ENCODE results near the gene IL17RE. TPM values are rescaled to one million over a fixed set of nuclear protein-coding genes. Genes with fewer than 3 reads are reported as not detected.
A peak's percentile ranks its signal among the peaks of the same experiment; 100 is the strongest.
"Not testable (repeated sequence)": the region's sequence is repeated elsewhere in the genome, so short reads cannot be mapped to it uniquely, and the experiment has no call there.

IL17RE gene
- total RNA-seq, 1 experiment from 2014 or later = 0.30 TPM

DNA sequence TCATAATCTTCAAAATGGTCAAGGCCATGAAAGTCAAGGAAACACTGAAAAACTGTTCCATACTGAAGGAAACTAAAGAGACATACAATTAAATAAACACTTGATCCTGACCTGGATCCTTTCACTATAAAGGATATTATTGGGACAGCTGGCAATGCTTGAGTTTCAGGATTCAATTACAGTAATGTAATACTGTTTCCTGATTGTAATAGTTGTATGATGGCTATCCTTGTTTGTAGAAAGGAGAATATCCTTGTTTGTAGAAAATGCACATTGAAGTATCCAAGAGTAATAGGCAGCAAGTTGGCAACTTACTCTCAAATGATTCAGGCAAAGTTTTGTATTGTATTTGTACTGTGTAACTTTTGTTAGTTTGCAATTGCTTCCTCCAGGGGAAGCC, 27.2 kb upstream of the IL17RE start:
- no peak overlapping the region for H3K4me3 ChIP-seq
- no peaks in the 10 kb centered on the region for H3K27me3 ChIP-seq
- H3K36me3 ChIP-seq = no peaks in the 10 kb centered on the region
- DNase-seq = no peak
- H3K9me3 ChIP-seq = no peaks in the 10 kb centered on the region

DNA sequence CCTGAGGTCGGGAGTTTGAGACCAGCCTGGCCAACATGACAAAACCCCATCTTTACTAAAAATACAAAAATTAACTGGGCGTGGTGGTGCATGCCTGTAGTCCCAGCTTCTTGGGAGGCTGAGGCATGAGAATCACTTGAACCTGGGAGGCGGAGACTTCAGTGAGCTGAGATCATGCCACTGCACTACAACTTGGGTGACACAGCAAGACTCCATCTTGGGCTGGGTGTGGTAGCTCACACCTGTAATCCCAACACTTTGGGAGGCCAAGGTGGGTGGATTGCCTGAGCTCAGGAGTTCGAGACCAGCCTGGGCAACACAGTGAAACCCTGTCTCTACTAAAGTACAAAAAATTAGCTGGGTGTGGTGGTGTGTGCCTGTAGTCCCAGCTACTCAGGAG, 26.4 kb upstream of the IL17RE start:
- not testable (repeated sequence) for H3K4me3 ChIP-seq, H3K9me3 ChIP-seq, H3K36me3 ChIP-seq, H3K27me3 ChIP-seq, DNase-seq

DNA sequence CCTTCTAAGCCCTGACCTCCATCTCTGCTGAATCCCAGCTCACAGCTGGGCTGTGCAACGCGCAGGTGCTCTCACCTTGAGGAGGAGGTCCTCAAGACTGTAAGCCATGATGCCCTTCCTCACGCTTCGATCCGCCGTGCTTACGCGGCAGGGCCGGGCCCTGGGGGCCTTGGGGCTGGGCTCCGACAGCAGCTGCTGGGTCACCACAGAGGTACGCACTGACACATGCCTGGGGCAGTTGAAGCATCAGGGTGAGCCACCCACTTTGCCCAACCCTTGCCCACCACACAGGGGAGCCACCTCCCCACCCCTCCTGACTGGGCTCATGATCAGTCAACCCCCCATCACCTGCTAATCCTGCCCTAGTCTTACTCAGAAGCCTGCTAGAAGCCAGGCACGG, 25.7 kb upstream of the IL17RE start:
- H3K4me3 ChIP-seq = no peak overlapping the region
- H3K27me3 ChIP-seq = no peaks in the 10 kb centered on the region
- DNase-seq = no peak
- H3K36me3 ChIP-seq = no peaks in the 10 kb centered on the region
- no peaks in the 10 kb centered on the region for H3K9me3 ChIP-seq

- no peak for DNase-seq
- Histone ChIP-seq H3K4me3 (no peak overlapping the region), H3K27me3 (no peaks in the 10 kb centered on the region), H3K9me3 (no peaks in the 10 kb centered on the region), H3K36me3 (no peaks in the 10 kb centered on the region)
These were observed 23.9 kb upstream of the IL17RE start for GRCh38 chr3:9878700-9879099.

GRCh38 chr3:9879830-9880549, 22.7 kb upstream of the IL17RE start, which contains the start of gene CIDEC:
CIDEC (minus strand) TSS chr3:9880253; CDS start chr3:9878486, 1,767 bp downstream.
- Histone ChIP-seq H3K4me3 (no peak within 1 kb of the TSS), H3K36me3 (no peaks in the 10 kb centered on the region), H3K27me3 (no peaks in the 10 kb centered on the region), H3K9me3 (no peaks in the 10 kb centered on the region)
- DNase-seq = no peak

DNA sequence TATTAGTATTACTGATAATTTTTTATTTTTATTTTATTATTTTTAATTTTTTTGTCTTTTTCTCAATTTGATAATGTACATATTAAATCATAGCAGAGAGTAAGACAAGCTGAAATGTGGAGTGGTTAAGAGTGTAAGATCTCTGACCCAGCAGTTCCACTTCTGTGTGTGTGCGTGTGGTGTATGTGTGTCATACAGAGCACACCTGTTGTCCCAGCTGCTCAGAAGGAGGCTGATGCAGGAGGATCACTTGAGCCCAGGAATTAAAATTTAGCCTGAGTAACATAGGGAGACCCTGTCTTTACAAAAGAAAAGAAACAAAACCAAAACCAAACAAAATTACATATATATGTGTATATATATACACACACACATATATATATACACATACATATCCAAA, 21.2 kb upstream of the IL17RE start:
- H3K36me3 ChIP-seq = no peaks in the 10 kb centered on the region
- no peaks in the 10 kb centered on the region for H3K27me3 ChIP-seq
- H3K4me3 ChIP-seq = no peak overlapping the region
- DNase-seq = no peak
- H3K9me3 ChIP-seq = no peaks in the 10 kb centered on the region

DNA sequence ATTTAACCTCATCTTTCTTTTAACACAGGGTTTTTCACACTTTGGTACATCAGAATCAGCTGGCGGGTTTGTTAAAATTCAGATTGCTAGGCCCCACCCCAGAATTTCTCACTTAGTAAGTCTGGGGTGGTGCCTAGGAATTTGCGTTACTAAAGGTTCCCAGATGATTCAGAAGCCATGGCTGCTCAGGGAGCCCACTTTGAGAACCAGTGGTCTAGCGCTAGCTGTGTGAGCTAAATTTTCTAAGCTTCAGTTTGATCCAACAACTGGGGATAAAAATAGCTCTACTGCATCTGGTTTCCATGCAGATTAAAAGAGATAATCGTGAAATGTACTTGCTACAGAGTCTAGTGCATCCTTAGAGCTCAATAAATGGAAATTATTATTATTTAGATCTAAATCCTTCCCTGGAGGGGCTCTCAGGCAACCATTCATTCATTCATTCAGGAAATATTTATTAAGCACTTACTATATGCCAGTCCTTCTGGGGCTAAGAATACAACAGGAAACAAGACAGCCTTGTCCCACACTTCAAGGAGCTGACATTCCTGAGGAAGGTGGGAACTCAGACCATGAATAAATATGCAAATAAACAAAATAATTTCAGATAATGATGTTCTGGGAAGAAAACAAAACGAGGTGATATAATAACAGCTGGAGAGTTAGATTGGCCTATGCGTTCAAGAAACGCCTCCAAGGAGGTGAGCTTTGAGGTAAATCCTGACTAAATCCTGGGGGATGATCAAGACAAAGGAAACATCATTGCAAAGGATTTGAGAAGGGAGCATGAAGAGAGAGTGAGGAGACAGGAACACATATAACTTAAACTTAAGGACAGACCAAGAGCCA, 18.7 kb upstream of the IL17RE start:
- Histone ChIP-seq H3K27me3 (no peaks in the 10 kb centered on the region), H3K4me3 (no peak overlapping the region), H3K9me3 (no peaks in the 10 kb centered on the region), H3K36me3 (no peaks in the 10 kb centered on the region)
- DNase-seq = no peak

GRCh38 chr3:9884555-9885165, 18.0 kb upstream of the IL17RE start:
- Histone ChIP-seq H3K27me3 (no peaks in the 10 kb centered on the region), H3K36me3 (no peaks in the 10 kb centered on the region), H3K9me3 (no peaks in the 10 kb centered on the region), H3K4me3 (no peak overlapping the region)
- peak; percentile 69 for DNase-seq

- Histone ChIP-seq H3K27me3 (no peaks in the 10 kb centered on the region), H3K36me3 (no peaks in the 10 kb centered on the region), H3K4me3 (no peak overlapping the region), H3K9me3 (no peaks in the 10 kb centered on the region)
- no peak for DNase-seq
These were observed 16.3 kb upstream of the IL17RE start for GRCh38 chr3:9886328-9886727.

DNA sequence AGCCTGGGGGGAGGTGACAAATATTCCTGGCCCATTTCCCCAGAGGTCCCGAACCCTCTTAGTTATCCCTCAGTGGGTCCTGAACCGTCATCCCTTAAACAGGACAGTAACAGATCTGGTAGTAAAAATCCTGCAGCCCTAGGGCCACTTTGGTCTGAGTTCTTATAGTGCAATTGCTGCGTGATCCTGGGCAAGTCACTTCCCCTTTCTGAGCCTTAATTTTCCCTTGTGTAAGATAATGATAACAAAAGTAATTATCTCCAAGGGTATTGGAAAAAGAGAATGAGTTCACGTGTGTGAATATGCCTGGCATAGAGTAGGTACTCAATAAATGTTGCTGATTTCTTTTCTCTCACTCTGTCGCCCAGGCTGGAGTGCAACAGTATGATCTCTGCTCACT, 15.2 kb upstream of the IL17RE start:
- no peaks in the 10 kb centered on the region for H3K9me3 ChIP-seq
- peaks cover 8% of the 10 kb centered on the region for H3K36me3 ChIP-seq
- H3K4me3 ChIP-seq = no peak overlapping the region
- DNase-seq = no peak
- H3K27me3 ChIP-seq = no peaks in the 10 kb centered on the region

GRCh38 chr3:9888540-9888939, 14.1 kb upstream of the IL17RE start:
- no peak for DNase-seq
- no peak overlapping the region for H3K4me3 ChIP-seq

GRCh38 chr3:9889405-9889804, 13.2 kb upstream of the IL17RE start:
- Histone ChIP-seq H3K9me3 (no peaks in the 10 kb centered on the region), H3K27me3 (no peaks in the 10 kb centered on the region), H3K4me3 (no peak overlapping the region; the same call in 1 of the 2 replicates), H3K36me3 (peaks cover 25% of the 10 kb centered on the region)
- no peak for DNase-seq

More at GRCh38 chr3:9888540-9888939, 14.1 kb upstream of the IL17RE start:
- no peaks in the 10 kb centered on the region for H3K27me3 ChIP-seq
- peaks cover 18% of the 10 kb centered on the region for H3K36me3 ChIP-seq
- no peaks in the 10 kb centered on the region for H3K9me3 ChIP-seq

DNA sequence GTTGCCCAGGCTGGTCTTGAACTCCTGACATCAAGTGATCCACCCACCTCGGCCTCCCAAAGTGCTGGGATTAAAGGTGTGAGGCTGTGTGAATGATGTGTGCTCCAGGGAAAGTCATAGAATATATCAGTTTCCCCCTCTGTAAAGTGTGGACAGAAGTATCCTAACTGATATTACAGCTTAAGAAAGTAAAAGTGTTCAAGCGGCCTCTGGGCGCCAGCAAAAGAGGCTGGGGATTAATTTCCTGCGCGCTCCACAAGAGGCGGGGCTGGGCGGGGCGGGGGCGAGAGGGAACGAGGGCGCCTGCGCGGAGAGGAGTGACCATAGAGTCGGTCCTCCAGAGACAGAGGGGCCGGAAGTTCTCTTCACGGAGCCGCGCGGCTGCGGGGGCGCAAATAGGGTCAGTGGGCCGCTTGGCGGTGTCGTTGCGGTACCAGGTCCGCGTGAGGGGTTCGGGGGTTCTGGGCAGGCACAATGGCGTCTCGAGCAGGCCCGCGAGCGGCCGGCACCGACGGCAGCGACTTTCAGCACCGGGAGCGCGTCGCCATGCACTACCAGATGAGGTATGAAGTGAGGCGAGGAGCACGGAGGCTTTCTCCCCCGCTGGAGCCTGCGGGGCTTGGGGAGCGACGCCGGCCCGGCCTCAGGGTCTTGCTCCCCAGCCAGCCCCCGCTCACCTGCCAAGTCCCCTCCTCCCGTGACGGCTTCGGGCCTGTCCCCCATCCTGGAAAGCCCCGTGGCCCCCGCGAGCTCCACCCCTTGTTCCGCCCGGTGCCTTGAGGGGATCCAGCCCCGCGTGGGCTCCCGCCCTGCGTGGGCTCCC, 12.2 kb upstream of the IL17RE start, which contains the start of gene JAGN1:
Gene JAGN1 (plus strand): TSS at position 362 of the 823 bp plus-strand sequence. CDS start 113 bp downstream, at position 475.
- peak; percentile 79 for DNase-seq
- H3K4me3 ChIP-seq = peak within 1 kb of the TSS; percentile 90

GRCh38 chr3:9891072-9891622, 11.5 kb upstream of the IL17RE start:
- no peak for DNase-seq
- Histone ChIP-seq H3K4me3 (peak overlapping the region; percentile 90), H3K27me3 (no peaks in the 10 kb centered on the region), H3K9me3 (no peaks in the 10 kb centered on the region), H3K36me3 (peaks cover 31% of the 10 kb centered on the region)

More for the DNA sequence above, 12.2 kb upstream of the IL17RE start, which contains the start of gene JAGN1:
- no peaks in the 10 kb centered on the region for H3K9me3 ChIP-seq
- no peaks in the 10 kb centered on the region for H3K27me3 ChIP-seq
- peaks cover 31% of the 10 kb centered on the region for H3K36me3 ChIP-seq

DNA sequence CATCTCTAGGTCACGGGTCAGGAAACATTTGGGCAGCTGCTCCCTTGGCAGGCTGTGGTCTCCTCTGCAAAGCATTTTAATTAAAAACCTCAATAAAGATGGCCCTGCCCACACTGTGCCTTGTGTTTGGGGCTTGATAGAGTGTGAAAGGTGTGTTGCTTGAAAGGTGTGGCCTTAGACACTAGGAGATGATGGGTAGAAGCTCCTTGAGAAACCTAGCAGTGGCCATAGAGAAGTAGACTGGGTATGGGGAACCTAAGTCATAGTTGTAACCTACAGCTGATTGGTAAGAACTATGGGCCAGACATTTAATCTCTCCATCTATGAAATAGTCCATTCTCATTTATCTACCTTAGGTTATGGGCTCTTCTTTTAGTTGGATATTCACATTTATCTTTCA, 8.9 kb upstream of the IL17RE start:
- no peaks in the 10 kb centered on the region for H3K27me3 ChIP-seq
- H3K4me3 ChIP-seq = no peak overlapping the region
- no peaks in the 10 kb centered on the region for H3K9me3 ChIP-seq
- peaks cover 31% of the 10 kb centered on the region for H3K36me3 ChIP-seq
- DNase-seq = no peak

DNA sequence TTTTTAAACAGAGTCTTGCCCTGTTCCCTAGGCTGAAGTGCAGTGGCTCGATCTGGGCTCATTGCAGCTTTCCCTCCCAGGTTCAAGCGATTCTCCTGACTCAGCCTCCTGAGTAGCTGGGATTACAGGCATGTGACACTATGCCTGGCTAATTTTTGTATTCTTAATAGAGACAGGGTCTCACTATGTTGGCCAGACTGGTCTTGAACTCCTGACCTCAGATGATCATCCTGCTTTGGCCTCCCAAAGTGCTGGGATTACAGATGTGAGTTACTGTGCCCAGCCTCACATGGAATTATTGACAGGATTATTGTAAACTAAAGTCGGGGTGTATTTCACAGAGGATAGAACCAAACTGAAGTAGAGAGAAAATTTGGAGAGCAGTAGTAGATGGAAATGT, 6.9 kb upstream of the IL17RE start:
- H3K36me3 ChIP-seq = peaks cover 31% of the 10 kb centered on the region
- DNase-seq, H3K9me3 ChIP-seq, H3K27me3 ChIP-seq, H3K4me3 ChIP-seq: not testable (repeated sequence)
